ENCODE results near the gene CBFA2T3.

The CBFA2T3 gene

DNA sequence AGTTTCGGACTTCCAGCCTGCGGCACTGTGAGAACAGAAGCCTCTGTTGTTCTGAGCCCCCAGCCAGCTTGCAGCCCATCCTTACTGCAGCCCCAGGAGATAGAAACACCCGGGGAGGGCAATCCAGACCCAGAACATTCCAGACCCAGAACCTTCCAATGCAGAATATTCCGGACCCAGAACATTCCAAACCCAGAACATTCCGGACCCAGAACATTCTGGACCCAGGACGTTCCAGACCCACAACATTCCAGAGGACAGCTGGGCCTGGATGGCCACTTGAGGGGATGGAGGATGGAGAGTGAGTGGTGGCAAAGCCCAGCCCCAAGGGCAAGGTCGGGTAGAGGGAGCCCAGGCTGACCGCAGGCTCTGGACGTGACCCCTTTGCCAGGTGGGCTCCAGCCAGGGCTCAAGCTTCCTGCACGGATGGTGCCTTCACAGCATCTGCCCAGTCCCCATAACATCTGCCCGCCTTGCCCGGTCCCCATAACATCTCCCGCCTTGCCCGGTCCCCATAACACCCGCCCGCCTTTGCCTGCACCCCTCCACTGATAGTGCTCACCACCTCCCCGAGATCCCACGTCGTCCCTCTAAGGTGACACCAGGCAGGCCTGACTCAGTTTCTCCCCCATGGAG is 3.5 kb downstream of the CBFA2T3 start:
- TF ChIP-seq, protein P1, sequence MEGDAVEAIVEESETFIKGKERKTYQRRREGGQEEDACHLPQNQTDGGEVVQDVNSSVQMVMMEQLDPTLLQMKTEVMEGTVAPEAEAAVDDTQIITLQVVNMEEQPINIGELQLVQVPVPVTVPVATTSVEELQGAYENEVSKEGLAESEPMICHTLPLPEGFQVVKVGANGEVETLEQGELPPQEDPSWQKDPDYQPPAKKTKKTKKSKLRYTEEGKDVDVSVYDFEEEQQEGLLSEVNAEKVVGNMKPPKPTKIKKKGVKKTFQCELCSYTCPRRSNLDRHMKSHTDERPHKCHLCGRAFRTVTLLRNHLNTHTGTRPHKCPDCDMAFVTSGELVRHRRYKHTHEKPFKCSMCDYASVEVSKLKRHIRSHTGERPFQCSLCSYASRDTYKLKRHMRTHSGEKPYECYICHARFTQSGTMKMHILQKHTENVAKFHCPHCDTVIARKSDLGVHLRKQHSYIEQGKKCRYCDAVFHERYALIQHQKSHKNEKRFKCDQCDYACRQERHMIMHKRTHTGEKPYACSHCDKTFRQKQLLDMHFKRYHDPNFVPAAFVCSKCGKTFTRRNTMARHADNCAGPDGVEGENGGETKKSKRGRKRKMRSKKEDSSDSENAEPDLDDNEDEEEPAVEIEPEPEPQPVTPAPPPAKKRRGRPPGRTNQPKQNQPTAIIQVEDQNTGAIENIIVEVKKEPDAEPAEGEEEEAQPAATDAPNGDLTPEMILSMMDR (conservative IDR thresholded peaks at IDR 0.05; ENCODE audit: control insufficient read depth, insufficient read depth, low read depth, low read length) = no peak
- H3K4me3 ChIP-seq (ENCODE audit: control insufficient read depth, low read depth, low read length) = no peak overlapping the region
- DNase-seq (ENCODE audit: low read depth) = no peak

- H3K4me3 ChIP-seq (ENCODE audit: control insufficient read depth, low read depth, low read length) = no peak overlapping the region
- TF ChIP-seq, protein P1 (conservative IDR thresholded peaks at IDR 0.05; ENCODE audit: control insufficient read depth, insufficient read depth, low read depth, low read length) = no peak
- DNase-seq (ENCODE audit: low read depth) = no peak
Measured at GRCh38 chr16:88973007-88973410, 4.0 kb downstream of the CBFA2T3 start.

DNA sequence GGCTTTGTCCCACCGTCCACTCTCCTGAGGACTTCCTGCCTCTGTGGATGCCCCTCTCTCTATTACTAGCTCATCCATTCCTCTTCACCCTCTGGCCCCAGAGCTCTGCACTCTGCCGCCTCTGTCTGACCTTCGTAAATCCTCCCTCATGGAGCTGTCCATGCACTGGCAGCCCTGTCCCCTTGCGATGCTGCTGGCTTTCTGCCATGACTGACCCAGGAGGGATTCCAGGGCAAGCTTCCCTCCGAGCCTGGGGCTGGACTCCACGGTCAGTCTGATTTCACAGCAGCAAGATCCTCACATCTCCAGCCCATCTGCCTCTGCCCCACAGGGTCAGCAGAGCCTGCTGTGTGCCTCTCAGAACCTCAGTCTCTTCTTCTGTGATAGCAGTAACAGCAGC is 4.7 kb downstream of the CBFA2T3 start:
- no peak overlapping the region for H3K4me3 ChIP-seq (ENCODE audit: control insufficient read depth, low read depth, low read length)
- TF ChIP-seq, protein P1 (conservative IDR thresholded peaks at IDR 0.05; ENCODE audit: control insufficient read depth, insufficient read depth, low read depth, low read length) = no peak
- DNase-seq (ENCODE audit: low read depth) = no peak

GRCh38 chr16:88971371-88972097 is 5.5 kb downstream of the CBFA2T3 start:
- no peak for DNase-seq (ENCODE audit: low read depth)
- H3K4me3 ChIP-seq (ENCODE audit: control insufficient read depth, low read depth, low read length) = no peak overlapping the region
- TF ChIP-seq, protein P1 (conservative IDR thresholded peaks at IDR 0.05; ENCODE audit: control insufficient read depth, insufficient read depth, low read depth, low read length) = no peak

GRCh38 chr16:88970539-88971065 is 6.4 kb downstream of the CBFA2T3 start:
- no peak for DNase-seq (ENCODE audit: low read depth)
- TF ChIP-seq, protein P1 (conservative IDR thresholded peaks at IDR 0.05; ENCODE audit: control insufficient read depth, insufficient read depth, low read depth, low read length) = no peak
- H3K4me3 ChIP-seq (ENCODE audit: control insufficient read depth, low read depth, low read length) = no peak overlapping the region

DNA sequence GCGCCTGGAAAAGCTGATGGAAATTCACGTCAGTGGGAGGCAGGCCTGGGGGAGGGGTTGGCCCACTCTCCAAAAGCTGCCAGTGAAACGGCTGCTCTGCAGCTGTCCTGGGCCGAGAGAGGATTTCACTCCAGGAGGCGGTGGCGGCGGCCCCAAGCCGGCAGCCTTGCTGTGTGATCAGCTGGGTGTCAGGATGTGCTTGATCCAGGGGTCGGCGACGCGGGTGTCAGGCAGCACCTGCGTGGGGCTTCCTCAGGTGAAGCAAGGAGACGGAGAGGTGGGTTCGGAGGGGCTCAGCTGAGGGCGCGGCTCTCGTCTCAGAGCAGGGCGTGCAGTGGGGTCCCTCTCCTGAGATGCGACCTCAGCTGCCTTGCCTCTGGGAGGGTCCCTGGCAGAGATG is 7.0 kb downstream of the CBFA2T3 start:
- no peak for DNase-seq (ENCODE audit: low read depth)
- TF ChIP-seq, protein P1 (conservative IDR thresholded peaks at IDR 0.05; ENCODE audit: control insufficient read depth, insufficient read depth, low read depth, low read length) = no peak
- no peak overlapping the region for H3K4me3 ChIP-seq (ENCODE audit: control insufficient read depth, low read depth, low read length)
